ENCODE results near the gene CTNNB1.

The CTNNB1 gene

GRCh38 chr3:41265011-41265545 lies 65.8 kb downstream of the CTNNB1 start:
- no peak for TF ChIP-seq CTCF (conservative IDR thresholded peaks at IDR 0.05; ENCODE audit: low read depth, low read length)
- H3K4me3 ChIP-seq (ENCODE audit: low read length), result no peak overlapping the region
- DNase-seq (ENCODE audit: low read depth), result no peak

- peak; percentile 18 for DNase-seq (ENCODE audit: low read depth)
- no peak overlapping the region for H3K4me3 ChIP-seq (ENCODE audit: low read length)
- no peak for TF ChIP-seq CTCF (conservative IDR thresholded peaks at IDR 0.05; ENCODE audit: low read depth, low read length)
Observed at GRCh38 chr3:41265823-41266273, 66.5 kb downstream of the CTNNB1 start.

GRCh38 chr3:41267975-41268640 lies 68.8 kb downstream of the CTNNB1 start:
- peak; percentile 56 for DNase-seq (ENCODE audit: low read depth)
- no peak overlapping the region for H3K4me3 ChIP-seq (ENCODE audit: low read length)
- no peak for TF ChIP-seq CTCF (conservative IDR thresholded peaks at IDR 0.05; ENCODE audit: low read depth, low read length)

GRCh38 chr3:41272667-41273066 lies 73.4 kb downstream of the CTNNB1 start:
- TF ChIP-seq CTCF (conservative IDR thresholded peaks at IDR 0.05; ENCODE audit: low read depth, low read length), result no peak
- no peak overlapping the region for H3K4me3 ChIP-seq (ENCODE audit: low read length)
- no peak for DNase-seq (ENCODE audit: low read depth)

DNA sequence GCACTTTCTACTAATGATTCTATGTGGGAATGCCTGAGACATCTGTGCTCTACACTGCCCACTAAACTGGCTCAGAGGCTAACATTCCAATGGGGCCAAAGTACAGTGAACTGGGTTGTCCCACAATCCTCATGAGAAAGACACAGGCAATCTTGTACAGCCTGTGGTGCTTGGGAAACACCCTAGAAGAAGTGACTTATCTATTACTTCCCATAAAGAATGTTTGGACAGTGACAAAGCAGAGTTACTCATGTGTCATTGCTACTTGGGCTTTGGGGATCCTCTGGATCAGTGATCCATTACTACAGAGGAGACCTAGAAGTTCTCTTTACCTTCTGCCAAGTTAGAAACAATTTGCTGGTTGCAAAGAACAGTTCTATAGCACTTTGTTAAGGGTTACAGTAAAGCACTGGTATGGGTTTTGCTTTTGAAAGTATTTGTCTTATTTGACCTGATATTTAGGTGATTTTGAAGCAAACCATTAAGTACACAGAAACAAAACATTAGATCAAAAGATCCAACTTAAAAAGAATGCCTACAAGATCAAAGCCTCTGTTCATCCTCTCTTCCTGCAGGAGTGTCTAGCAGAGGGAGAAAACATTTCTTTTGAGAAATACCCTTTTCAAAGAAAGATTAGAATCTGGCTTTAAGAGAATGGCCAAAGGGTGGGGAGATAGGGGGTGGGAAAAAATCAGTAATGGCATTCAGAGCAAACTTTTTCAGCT lies 75.8 kb downstream of the CTNNB1 start:
- DNase-seq (ENCODE audit: low read depth), result no peak
- TF ChIP-seq CTCF (conservative IDR thresholded peaks at IDR 0.05; ENCODE audit: low read depth, low read length), result no peak
- no peak overlapping the region for H3K4me3 ChIP-seq (ENCODE audit: low read length)

DNA sequence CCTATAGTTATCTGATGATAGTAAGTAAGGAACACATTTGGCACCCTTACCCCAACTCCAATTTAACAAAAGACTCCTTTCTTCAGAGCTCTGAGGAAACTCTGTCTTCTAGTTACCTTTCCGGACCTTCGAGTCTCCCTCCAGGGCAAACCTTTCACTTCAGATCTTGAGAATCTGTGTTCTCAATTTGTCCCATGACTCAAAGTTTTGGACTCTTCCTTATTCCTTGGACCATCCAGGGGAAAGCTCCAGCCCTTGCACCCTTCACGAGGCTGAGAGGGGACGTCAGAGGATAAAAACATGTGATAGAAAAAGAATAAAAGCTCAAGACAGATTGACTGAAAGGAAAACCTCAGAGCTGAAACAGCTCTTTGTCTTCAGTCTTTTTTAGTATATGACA lies 76.9 kb downstream of the CTNNB1 start:
- H3K4me3 ChIP-seq (ENCODE audit: low read length), result no peak overlapping the region
- DNase-seq (ENCODE audit: low read depth), result no peak
- TF ChIP-seq CTCF (conservative IDR thresholded peaks at IDR 0.05; ENCODE audit: low read depth, low read length), result no peak
